ENCODE results near the gene ATG9B.

- TF ChIP-seq POLR2A (IDR thresholded peaks at IDR 0.05; ENCODE audit: low read depth, low read length) (no peak), POLR2AphosphoS5 (IDR thresholded peaks at IDR 0.05; ENCODE audit: low read depth, low read length) (no peak)
Observed at GRCh38 chr7:151018421-151019129, 5.7 kb downstream of the ATG9B start.
